Motor neuron (in vitro differentiated cells): Measurements from ENCODE around the gene CD83. TPM values are rescaled to one million over a fixed set of nuclear protein-coding genes. Genes with fewer than 3 reads are reported as not detected.
A peak's percentile ranks its signal among the peaks of the same experiment; 100 is the strongest.
"Not testable (repeated sequence)": the region's sequence is repeated elsewhere in the genome, so short reads cannot be mapped to it uniquely, and the experiment has no call there.

ENCODE experiments used
- ATAC-seq, 8 experiments: fragments of 200-7000 bp; cut with Tn5 transposase; replicated peaks in 6 of 8; 2 replicates each; pipeline ENCODE4 v1.8.0; 2021; ENCODE audit warnings: mild to moderate bottlenecking in 8 of 8, moderate library complexity in 8 of 8
- H3K27ac ChIP-seq, 2 donors: fragments of 250-450 bp; sonication (Bioruptor Pico); 2 replicates each; pipeline ENCODE4 v1.9.0; 2021; ENCODE audit warnings: antibody characterized with exemption in 2 of 2, mild to moderate bottlenecking in 2 of 2, moderate library complexity in 1 of 2
- H3K4me1 ChIP-seq, 2 donors: fragments of 250-450 bp; sonication (Bioruptor Pico); replicated peaks in 1 of 2; 2 replicates each; pipeline ENCODE4 v1.6.1; 2021; ENCODE audit warnings: antibody characterized with exemption in 2 of 2, mild to moderate bottlenecking in 2 of 2, moderate library complexity in 1 of 2
- H3K4me3 ChIP-seq, 5 donors: fragments of 250-450 bp; sonication (Bioruptor Pico); 2 replicates each; pipeline ENCODE4 v1.9.0; 2021; ENCODE audit warnings: antibody characterized with exemption in 5 of 5, mild to moderate bottlenecking in 5 of 5, moderate library complexity in 4 of 5
- WGBS, 10 experiments: fragments of 450-650 bp; shearing (Covaris generic); methylation state at CpG; one replicate each; pipeline ENCODE4 v1.0.0; 2022; 5-methylcytosine and 5-hydroxymethylcytosine counted together
- in situ Hi-C, 9 experiments: fragments of 400-800 bp; cut with MboI; loops; one replicate each; pipeline ENCODE4 v1.15.0; 2021; ENCODE audit warnings: low sequenced_read_pairs in 9 of 9, low pct_unique_long_range_greater_than_20kb in 2 of 9; ENCODE audit not compliant: unreplicated experiment in 9 of 9
- total RNA-seq, 8 experiments: library from RNA; unstranded; fragments of 300-600 nt; gene quantifications; 2 replicates each; pipeline versions ENCODE4 v1.2.3 to v1.2.4, GENCODE V29; 2022

Gene CD83
- total RNA-seq, result 10 to 100 TPM in 2 of 8 experiments, 1 to 10 TPM in 6; 2.8 to 39.3 (median 4.6) TPM

DNA sequence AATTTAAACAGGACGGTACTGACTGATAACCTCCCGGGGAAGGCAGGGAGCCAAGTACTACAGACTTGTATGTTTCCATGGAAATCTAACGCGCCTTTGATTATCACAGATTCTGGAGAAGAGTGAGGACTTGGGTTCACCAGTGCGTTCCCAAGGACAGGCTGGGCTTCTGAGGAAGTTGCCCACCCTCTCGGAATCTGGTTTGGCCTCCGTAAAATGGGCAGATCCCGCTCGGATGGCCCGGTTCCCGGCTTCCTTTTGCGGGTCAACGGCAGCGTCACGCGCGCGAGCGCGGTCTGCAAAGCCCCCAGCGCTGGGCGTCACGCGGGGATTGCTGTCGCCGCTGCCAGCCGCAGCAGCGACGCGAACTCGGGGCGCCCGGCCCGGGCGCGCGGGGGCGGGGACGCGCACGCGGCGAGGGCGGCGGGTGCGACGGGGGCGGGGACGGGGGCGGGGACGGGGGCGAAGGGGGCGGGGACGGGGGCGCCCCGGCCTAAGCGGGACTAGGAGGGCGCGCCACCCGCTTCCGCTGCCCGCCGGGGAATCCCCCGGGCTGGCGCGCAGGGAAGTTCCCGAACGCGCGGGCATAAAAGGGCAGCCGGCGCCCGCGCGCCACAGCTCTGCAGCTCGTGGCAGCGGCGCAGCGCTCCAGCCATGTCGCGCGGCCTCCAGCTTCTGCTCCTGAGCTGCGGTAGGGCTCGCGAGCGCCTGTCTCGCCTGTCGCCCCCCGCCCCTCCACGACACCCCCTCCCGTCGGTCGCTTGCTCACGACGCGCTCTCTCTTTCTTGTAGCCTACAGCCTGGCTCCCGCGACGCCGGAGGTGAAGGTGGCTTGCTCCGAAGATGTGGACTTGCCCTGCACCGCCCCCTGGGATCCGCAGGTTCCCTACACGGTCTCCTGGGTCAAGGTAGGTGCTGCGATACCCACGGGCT, at the start of gene CD83:
Gene CD83, plus strand, starts transcription at position 615 of the 933 bp plus-strand sequence. Its CDS starts 40 bp downstream, at position 655.
- Histone ChIP-seq H3K4me1 (no peaks in the 10 kb centered on the region), H3K4me3 (peak within 1 kb of the TSS; percentile 43 to 63 (median 52)), H3K27ac (no peak within 1 kb of the TSS)
- ATAC-seq, result peak; percentile 81 to 94 (median 89)
- in situ Hi-C loops, result no loop called here
- 0 to 17% (median 2%) methylated on average over 3 to 16 of the region's 106 CpGs; no CpG with 5 or more reads in 1 of the 10 experiments for WGBS, 10 experiments

- in situ Hi-C loops, result loop anchor here in 7 of 9 experiments (10.0 to 25.0 kb wide), 6 partner anchors 153 to 731 kb away; partner anchors contain the start of genes RNF182 (in 4 of the 7) and TBC1D7 (in 3 of the 7)
- 20 to 100% (median 58%) methylated on average over 1 to 4 of the region's 5 CpGs; no CpG with 5 or more reads in 2 of the 10 experiments for WGBS, 10 experiments
- no peak overlapping the region for H3K27ac ChIP-seq
- no peak overlapping the region for H3K4me3 ChIP-seq
- peak in 2 of 8 experiments; percentile 32 to 46 for ATAC-seq
- H3K4me1 ChIP-seq, result no peaks in the 10 kb centered on the region
Measured at GRCh38 chr6:14068133-14068532, 49.4 kb upstream of the CD83 start.

DNA sequence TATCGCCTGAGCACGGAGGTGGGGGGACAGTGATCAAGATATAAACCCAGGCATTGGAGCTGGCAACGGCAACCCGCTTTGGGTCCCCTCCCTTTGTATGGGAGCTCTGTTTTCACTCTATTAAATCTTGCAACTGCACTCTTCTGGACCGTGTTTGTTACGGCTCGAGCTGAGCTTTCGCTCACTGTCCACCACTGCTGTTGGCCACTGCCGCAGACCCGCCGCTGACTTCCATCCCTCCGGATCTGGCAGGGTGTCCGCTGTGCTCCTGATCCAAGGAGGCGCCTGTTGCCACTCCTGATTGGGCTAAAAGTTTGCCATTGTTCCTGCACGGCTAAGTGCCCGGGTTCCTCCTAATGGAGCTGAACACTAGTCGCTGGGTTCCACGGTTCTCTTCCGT, 48.9 kb upstream of the CD83 start:
- no peak overlapping the region for H3K27ac ChIP-seq

GRCh38 chr6:14070457-14070856, 47.1 kb upstream of the CD83 start:
- Histone ChIP-seq H3K4me1 (peaks cover 6 to 12% of the 10 kb centered on the region in 2 donors), H3K27ac (no peak overlapping the region), H3K4me3 (no peak overlapping the region)
- 73 to 100% (median 92%) methylated on average over 1 to 4 of the region's 4 CpGs; no CpG with 5 or more reads in 4 of the 10 experiments for WGBS, 10 experiments
- in situ Hi-C loops, result loop anchor here in 7 of 9 experiments (25.0 kb wide), 3 partner anchors 158 to 733 kb away; partner anchors contain the start of genes RNF182 (in 4 of the 7) and TBC1D7 (in 3 of the 7)
- ATAC-seq, result no peak

More for the DNA sequence above, 48.9 kb upstream of the CD83 start:
- 83 to 90% (median 87%) methylated on average over 2 to 12 of the region's 19 CpGs; no CpG with 5 or more reads in 5 of the 10 experiments for WGBS, 10 experiments
- in situ Hi-C loops, result loop anchor here in 7 of 9 experiments (10.0 to 25.0 kb wide), 6 partner anchors 154 to 731 kb away; partner anchors contain the start of genes RNF182 (in 4 of the 7) and TBC1D7 (in 3 of the 7)
- H3K4me3 ChIP-seq, result no peak overlapping the region
- no peaks in the 10 kb centered on the region for H3K4me1 ChIP-seq
- ATAC-seq, result no peak

GRCh38 chr6:14072084-14072483, 45.5 kb upstream of the CD83 start:
- ATAC-seq, result peak in 1 of 8 experiments; percentile 6
- Histone ChIP-seq H3K27ac (no peak overlapping the region), H3K4me3 (no peak overlapping the region), H3K4me1 (peaks cover 6 to 14% of the 10 kb centered on the region in 2 donors)
- in situ Hi-C loops, result loop anchor here in 7 of 9 experiments (25.0 kb wide), 3 partner anchors 160 to 735 kb away; partner anchors contain the start of genes RNF182 (in 4 of the 7) and TBC1D7 (in 3 of the 7)
- 42 to 92% (median 81%) methylated on average over 2 to 5 of the region's 5 CpGs; no CpG with 5 or more reads in 2 of the 10 experiments for WGBS, 10 experiments

DNA sequence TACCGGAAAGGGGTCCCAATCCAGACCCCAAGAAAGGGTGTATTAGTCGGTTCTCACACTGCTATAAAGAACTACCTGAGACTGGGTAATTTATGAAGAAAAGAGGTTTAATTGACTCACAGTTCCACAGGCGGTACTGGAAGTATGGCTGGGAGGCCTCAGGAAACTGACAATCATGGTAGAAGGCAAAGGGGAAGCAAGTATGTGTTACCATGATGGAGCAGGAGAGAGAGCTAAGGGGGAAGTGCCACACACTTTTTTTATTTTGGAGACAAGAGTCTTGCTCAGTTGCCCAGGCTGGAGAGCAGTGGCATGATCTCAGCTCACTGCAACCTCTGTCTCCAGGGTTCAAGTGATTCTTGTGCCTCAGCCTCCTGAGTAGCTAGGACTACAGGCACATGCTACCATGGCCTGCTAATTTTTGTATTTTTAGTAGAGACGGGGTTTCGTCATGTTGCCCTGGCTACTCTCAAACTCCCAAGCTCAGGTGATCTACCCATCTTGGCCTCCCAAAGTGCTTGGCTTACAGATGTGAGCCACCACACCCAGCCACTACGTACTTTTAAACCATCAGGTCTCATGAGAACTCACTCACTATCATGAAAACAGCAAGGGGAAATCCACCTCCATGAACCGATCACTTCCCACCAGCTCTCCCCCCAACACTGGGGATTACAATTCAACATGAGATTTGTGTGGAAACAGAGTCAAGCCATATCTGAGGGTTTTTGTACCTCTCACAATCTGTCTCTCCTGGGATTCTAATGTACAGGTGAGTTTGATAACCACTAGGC, 43.8 kb upstream of the CD83 start:
- in situ Hi-C loops, result loop anchor here in 7 of 9 experiments (25.0 kb wide), 3 partner anchors 161 to 736 kb away; partner anchors contain the start of genes RNF182 (in 4 of the 7) and TBC1D7 (in 3 of the 7)
- not testable (repeated sequence) for ATAC-seq, H3K27ac ChIP-seq, H3K4me3 ChIP-seq
- WGBS, 10 experiments, result 84 to 100% (median 96%) methylated on average over 3 to 5 of the region's 7 CpGs; no CpG with 5 or more reads in 2 of the 10 experiments
- H3K4me1 ChIP-seq, result peaks cover 6 to 14% of the 10 kb centered on the region in 2 donors

GRCh38 chr6:14074476-14075094, 43.0 kb upstream of the CD83 start:
- Histone ChIP-seq H3K4me3 (no peak overlapping the region), H3K4me1 (peaks cover 6 to 14% of the 10 kb centered on the region in 2 donors), H3K27ac (no peak overlapping the region)
- WGBS, 10 experiments, result 42 to 100% (median 78%) methylated on average over 1 to 3 of the region's 3 CpGs; no CpG with 5 or more reads in 4 of the 10 experiments
- in situ Hi-C loops, result loop anchor here in 7 of 9 experiments (25.0 kb wide), 3 partner anchors 162 to 737 kb away; partner anchors contain the start of genes RNF182 (in 4 of the 7) and TBC1D7 (in 3 of the 7)
- peak in 1 of 8 experiments; percentile 9 for ATAC-seq

DNA sequence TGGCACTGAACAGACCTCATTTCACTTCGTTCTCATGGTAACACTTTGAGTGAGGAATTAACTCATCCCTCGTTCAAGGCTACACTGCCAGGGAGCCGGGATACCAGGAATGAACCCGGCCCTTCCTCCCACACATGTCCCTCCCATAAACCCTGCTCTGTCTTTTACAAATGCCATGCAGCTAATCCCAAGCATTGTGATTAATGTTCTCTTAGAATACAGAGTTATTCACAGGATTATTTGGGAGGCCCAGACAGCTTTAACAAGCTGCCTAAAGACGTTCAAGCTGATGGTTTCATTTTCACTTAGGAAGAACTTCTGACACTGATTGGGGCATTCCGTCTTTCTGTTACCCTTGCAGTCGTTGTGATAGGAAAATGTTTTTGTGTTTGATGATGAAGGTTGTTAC, 42.5 kb upstream of the CD83 start:
- Histone ChIP-seq H3K4me3 (no peak overlapping the region), H3K27ac (no peak overlapping the region), H3K4me1 (peaks cover 6 to 14% of the 10 kb centered on the region in 2 donors)
- ATAC-seq, result peak; percentile 67 to 98 (median 86)
- WGBS, 10 experiments, result 3 to 23% (median 6%) methylated on average over 4 to 7 of the region's 7 CpGs; no CpG with 5 or more reads in 2 of the 10 experiments
- in situ Hi-C loops, result no loop called here

DNA sequence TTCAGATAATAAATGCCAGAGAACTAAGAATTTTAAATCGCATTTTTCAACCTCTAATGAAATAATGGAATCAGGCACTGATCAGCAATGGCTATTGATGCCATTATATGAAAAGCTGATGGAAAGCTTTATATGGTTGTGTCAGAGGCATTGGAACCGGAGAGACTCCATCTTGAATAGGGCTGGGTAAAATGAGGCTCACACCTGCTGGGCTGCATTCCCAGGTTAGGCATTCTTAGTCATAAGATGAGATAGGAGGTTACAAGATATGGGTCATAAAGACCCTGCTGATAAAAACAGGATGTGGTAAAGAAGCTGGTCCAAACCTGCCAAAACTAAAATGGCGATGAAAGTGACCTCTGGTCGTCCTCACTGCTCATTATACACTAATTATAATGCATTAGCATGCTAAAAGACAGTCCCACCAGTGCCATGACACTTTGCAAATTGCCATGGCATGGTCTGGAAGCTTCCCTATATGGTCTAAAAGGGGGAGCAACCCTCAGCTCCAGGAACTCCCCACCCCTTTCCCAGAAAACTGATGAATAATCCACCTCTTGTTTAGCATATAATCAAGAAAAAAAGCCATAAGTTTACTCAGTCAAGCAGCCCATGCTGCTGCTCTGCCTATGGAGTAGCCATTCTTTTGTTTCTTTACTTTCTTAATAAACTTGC, 40.2 kb upstream of the CD83 start:
- in situ Hi-C loops, result no loop called here

GRCh38 chr6:14079433-14079832, 38.1 kb upstream of the CD83 start:
- ATAC-seq, result peak; percentile 10 to 80 (median 48)
- no peak overlapping the region for H3K4me3 ChIP-seq
- in situ Hi-C loops, result no loop called here
- peaks cover 6 to 12% of the 10 kb centered on the region in 2 donors for H3K4me1 ChIP-seq
- H3K27ac ChIP-seq, result no peak overlapping the region
- WGBS, 10 experiments, result 3 to 100% (median 54%) methylated on average over 1 to 5 of the region's 5 CpGs; no CpG with 5 or more reads in 2 of the 10 experiments

More for the DNA sequence above, 40.2 kb upstream of the CD83 start:
- WGBS, 10 experiments, result 14 to 100% (median 91%) methylated on average over 1 to 4 of the region's 4 CpGs; no CpG with 5 or more reads in 1 of the 10 experiments
- Histone ChIP-seq H3K4me1 (peaks cover 6 to 14% of the 10 kb centered on the region in 2 donors), H3K27ac (no peak overlapping the region), H3K4me3 (no peak overlapping the region)
- peak in 3 of 8 experiments; percentile 11 to 39 (median 12) for ATAC-seq

GRCh38 chr6:14079971-14080370, 37.6 kb upstream of the CD83 start:
- no peak for ATAC-seq
- H3K4me1 ChIP-seq, result peaks cover 4 to 6% of the 10 kb centered on the region in 2 donors
- 53 to 100% (median 83%) methylated on average over 1 to 3 of the region's 3 CpGs; no CpG with 5 or more reads in 2 of the 10 experiments for WGBS, 10 experiments
- in situ Hi-C loops, result no loop called here
- no peak overlapping the region for H3K27ac ChIP-seq
- H3K4me3 ChIP-seq, result no peak overlapping the region
